LHCN-M2 (cell line): Measurements from ENCODE around the gene CDC42EP3. TPM values are rescaled to one million over a fixed set of nuclear protein-coding genes. Genes with fewer than 3 reads are reported as not detected.

Experiments
- DNase-seq: peaks from one replicate; pipeline ENCODE4 v3.0.0-alpha.2; 2012; ENCODE audit warnings: low read depth
- total RNA-seq: library from RNA; depleted of rRNA; stranded (reverse); fragments of >200 nt; gene quantifications from 2 replicates; pipeline ENCODE4 v1.2.3, GENCODE V29; 2014

CDC42EP3 gene
- total RNA-seq, 1 experiment from 2014 or later: 308 TPM

- peak; percentile 64 for DNase-seq
These were observed 51.5 kb downstream of the CDC42EP3 start for GRCh38 chr2:37619959-37620300.

- no peak for DNase-seq
These were observed 52.0 kb downstream of the CDC42EP3 start for GRCh38 chr2:37619230-37619958.

GRCh38 chr2:37618326-37618725 is 53.1 kb downstream of the CDC42EP3 start:
- DNase-seq: no peak

- DNase-seq: no peak
These were observed 54.1 kb downstream of the CDC42EP3 start for GRCh38 chr2:37617119-37617892.

GRCh38 chr2:37616677-37617005 is 54.8 kb downstream of the CDC42EP3 start:
- DNase-seq: peak; percentile 85

GRCh38 chr2:37615804-37616676 is 55.4 kb downstream of the CDC42EP3 start:
- no peak for DNase-seq

- peak; percentile 94 for DNase-seq
These were observed 57.2 kb downstream of the CDC42EP3 start for GRCh38 chr2:37614061-37614738.

- DNase-seq: no peak
These were observed 59.1 kb downstream of the CDC42EP3 start for GRCh38 chr2:37612382-37612781.

GRCh38 chr2:37610638-37611289 is 60.7 kb downstream of the CDC42EP3 start:
- no peak for DNase-seq

GRCh38 chr2:37609782-37610181 is 61.7 kb downstream of the CDC42EP3 start:
- DNase-seq: no peak

- peak; percentile 84 for DNase-seq
These were observed 66.7 kb downstream of the CDC42EP3 start for GRCh38 chr2:37604716-37605115.

GRCh38 chr2:37602702-37603101 is 68.7 kb downstream of the CDC42EP3 start:
- DNase-seq: no peak

- DNase-seq: no peak
These were observed 69.4 kb downstream of the CDC42EP3 start for GRCh38 chr2:37602040-37602439.

- DNase-seq: no peak
These were observed 69.9 kb downstream of the CDC42EP3 start for GRCh38 chr2:37601569-37601968.

- no peak for DNase-seq
These were observed 70.7 kb downstream of the CDC42EP3 start for GRCh38 chr2:37600735-37601134.

- DNase-seq: no peak
These were observed 71.5 kb downstream of the CDC42EP3 start for GRCh38 chr2:37599688-37600525.

- no peak for DNase-seq
These were observed 77.7 kb downstream of the CDC42EP3 start for GRCh38 chr2:37593694-37594093.

- DNase-seq: no peak
These were observed 78.4 kb downstream of the CDC42EP3 start for GRCh38 chr2:37593024-37593423.
